Measurements from ENCODE around the gene ROR1. TPM values are rescaled to one million over a fixed set of nuclear protein-coding genes. Genes with fewer than 3 reads are reported as not detected.
"Not testable (repeated sequence)": the region's sequence is repeated elsewhere in the genome, so short reads cannot be mapped to it uniquely, and the experiment has no call there.

ROR1 gene
- total and polyA plus RNA-seq, 4 experiments from 2014 or later, result not detected

DNA sequence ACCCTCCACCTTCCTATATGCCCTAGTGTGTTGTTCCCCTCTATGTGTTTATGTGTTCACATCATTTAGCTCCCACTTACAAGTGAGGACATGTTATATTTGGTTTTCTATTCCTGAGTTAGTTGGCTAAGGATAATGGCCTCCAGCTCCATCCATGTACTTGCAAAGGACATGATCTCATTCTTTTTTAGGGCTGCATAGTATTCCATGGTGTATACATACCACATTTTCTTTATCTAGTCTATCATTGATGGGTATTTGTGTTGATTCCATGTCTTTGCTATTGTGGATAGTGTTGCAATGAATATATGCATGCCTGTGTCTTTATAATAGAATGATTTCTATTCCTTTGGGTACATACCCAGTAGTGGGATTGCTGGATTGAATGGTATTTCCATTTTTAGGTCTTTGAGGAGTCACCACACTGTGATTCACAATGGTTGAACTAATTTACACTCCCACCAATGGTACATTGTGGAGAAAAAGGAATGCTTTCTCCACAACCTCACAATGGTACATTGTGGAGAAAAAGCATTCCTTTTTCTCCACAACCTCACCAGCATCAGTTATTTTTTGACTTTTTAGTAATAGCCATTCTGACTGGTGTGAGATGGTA is 52.5 kb downstream of the ROR1 start:
- CTCF ChIA-PET (ENCODE audit: partially characterized antibody); H3K9me3 Mint-ChIP-seq; DNase-seq; H3K27me3 ChIP-seq (ENCODE audit: insufficient read depth, low read length); H3K27ac ChIP-seq (ENCODE audit: low read depth, low read length); H3K4me1 Mint-ChIP-seq; H3K4me3 Mint-ChIP-seq; H3K27ac Mint-ChIP-seq; H3K36me3 Mint-ChIP-seq; H3K4me1 ChIP-seq (ENCODE audit: insufficient read depth, low read length); H3K36me3 ChIP-seq (ENCODE audit: insufficient read depth, low read length); POLR2A ChIA-PET (ENCODE audit: partially characterized antibody); intact Hi-C loops (cut with micrococcal nuclease); H3K9me3 ChIP-seq (ENCODE audit: control insufficient read depth in 1 of 2, low read length in 2 of 2); H3K4me3 ChIP-seq (ENCODE audit: low read length in 2 of 2): not testable (repeated sequence)
- peaks cover 2 to 14% of the 10 kb centered on the region in 2 donors for H3K27me3 Mint-ChIP-seq

DNA sequence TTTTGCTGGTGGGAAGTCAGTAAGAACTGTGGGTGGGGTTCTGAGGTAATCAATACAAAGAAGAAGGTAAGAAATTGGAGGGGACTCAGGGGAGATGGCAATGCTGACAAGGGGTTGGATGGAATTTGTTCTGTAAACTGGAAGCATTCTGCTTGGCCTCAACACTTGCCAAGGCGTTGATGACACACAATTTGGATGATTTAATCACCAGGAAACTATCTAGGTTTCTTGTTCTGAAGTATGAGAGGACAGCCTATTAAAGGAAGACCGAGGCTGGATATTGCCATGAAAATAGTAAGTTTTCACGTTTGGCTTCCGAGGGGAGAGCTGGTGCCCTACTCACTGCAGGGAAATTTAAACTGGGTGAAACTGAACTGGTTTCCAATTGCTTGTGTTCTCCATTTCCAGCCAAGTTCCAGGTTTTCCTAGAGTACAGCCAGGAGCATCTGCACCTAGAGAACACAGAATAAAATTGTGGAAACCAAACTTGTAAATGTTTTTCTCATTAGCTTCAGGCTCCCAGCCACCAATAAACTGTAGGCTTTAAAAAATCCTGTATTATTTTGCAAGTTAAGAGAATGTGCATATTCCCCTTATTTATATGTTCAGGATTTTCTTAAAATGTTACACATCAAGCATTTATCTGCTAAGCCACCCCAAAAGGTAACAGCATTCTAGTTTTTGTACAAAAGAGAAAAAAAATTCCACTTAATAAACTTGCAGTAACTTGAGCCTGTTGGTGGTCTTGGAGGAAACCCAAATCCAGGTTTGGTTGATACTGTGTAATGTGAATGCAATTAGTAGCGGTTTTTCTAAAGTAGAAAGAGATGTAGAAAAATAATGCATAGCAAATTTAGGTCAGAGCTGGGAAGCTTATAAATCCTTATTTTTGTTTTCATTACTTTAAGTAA is 53.8 kb downstream of the ROR1 start:
- H3K36me3 Mint-ChIP-seq, result no peaks in the 10 kb centered on the region

DNA sequence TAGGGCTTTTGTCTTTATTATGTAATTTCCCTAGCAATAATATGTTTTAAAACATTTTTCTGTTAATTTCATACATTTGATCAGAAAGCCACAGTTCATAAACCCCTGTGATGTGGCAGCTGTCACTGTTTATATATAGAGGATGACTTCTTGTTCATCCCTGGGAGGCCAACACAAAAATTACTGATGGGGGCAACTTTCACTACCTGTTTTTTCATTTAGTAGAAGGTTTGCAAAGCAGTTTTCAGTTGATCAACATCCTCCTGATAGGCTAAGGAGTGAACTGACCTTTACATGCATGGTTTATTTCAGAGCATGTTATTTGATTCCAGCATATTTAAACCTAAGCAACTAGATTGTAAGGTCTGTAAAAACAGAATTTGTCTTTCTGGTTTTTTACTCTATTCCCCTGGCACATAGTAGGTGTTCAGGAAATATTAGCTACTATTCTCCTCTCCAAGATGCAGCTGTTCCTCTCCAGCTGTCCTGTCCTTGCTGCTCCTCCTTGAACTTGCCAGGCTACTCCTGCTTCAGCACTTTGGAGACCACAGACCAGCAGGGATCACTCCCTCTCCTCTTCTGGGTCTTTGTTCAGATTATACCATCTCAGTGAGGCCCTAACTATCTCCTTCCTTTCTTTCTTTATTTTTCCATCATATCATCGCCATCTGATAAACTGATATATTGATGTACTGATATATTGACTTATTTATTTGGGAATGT is 54.7 kb downstream of the ROR1 start:
- intact Hi-C loops (cut with micrococcal nuclease), result no loop called here
- no peaks in the 10 kb centered on the region for H3K36me3 Mint-ChIP-seq
- Histone ChIP-seq H3K27me3 (ENCODE audit: insufficient read depth, low read length) (no peaks in the 10 kb centered on the region), H3K27ac (ENCODE audit: low read depth, low read length) (no peak overlapping the region), H3K36me3 (ENCODE audit: insufficient read depth, low read length) (no peaks in the 10 kb centered on the region), H3K4me1 (ENCODE audit: insufficient read depth, low read length) (no peaks in the 10 kb centered on the region), H3K4me3 (ENCODE audit: low read length in 2 of 2) (no peak overlapping the region), H3K9me3 (ENCODE audit: control insufficient read depth in 1 of 2, low read length in 2 of 2) (no peaks in the 10 kb centered on the region)
- H3K4me3 Mint-ChIP-seq, result no peak overlapping the region
- POLR2A ChIA-PET (ENCODE audit: partially characterized antibody), result no interaction called here
- no peak overlapping the region for H3K27ac Mint-ChIP-seq
- peaks cover 2 to 15% of the 10 kb centered on the region in 2 donors for H3K27me3 Mint-ChIP-seq
- no peak for DNase-seq
- CTCF ChIA-PET (ENCODE audit: partially characterized antibody), result interaction anchor here (1.1 kb wide), 1 partner anchor 137 kb away, joined by 4 read pairs; no protein-coding TSS in a partner anchor
- H3K9me3 Mint-ChIP-seq, result peaks cover 0 to 8% (median under 1%) of the 10 kb centered on the region in 8 donors
- no peaks in the 10 kb centered on the region for H3K4me1 Mint-ChIP-seq

More for the DNA sequence above, 53.8 kb downstream of the ROR1 start:
- no peaks in the 10 kb centered on the region for H3K4me1 ChIP-seq (ENCODE audit: insufficient read depth, low read length)
- no peak overlapping the region for H3K27ac ChIP-seq (ENCODE audit: low read depth, low read length)
- intact Hi-C loops (cut with micrococcal nuclease), result no loop called here
- H3K27ac Mint-ChIP-seq, result no peak overlapping the region
- H3K27me3 ChIP-seq (ENCODE audit: insufficient read depth, low read length), result no peaks in the 10 kb centered on the region
- no peak overlapping the region for H3K4me3 Mint-ChIP-seq
- ChIA-PET POLR2A (ENCODE audit: partially characterized antibody) (no interaction called here), CTCF (ENCODE audit: partially characterized antibody) (no interaction called here)
- DNase-seq, result no peak
- no peak overlapping the region for H3K4me3 ChIP-seq (ENCODE audit: low read length in 2 of 2)
- H3K27me3 Mint-ChIP-seq, result peaks cover 2 to 14% of the 10 kb centered on the region in 2 donors
- peaks cover 0 to 8% (median under 1%) of the 10 kb centered on the region in 8 donors for H3K9me3 Mint-ChIP-seq
- H3K4me1 Mint-ChIP-seq, result no peaks in the 10 kb centered on the region
- H3K9me3 ChIP-seq (ENCODE audit: control insufficient read depth in 1 of 2, low read length in 2 of 2), result no peaks in the 10 kb centered on the region
- H3K36me3 ChIP-seq (ENCODE audit: insufficient read depth, low read length), result no peaks in the 10 kb centered on the region

DNA sequence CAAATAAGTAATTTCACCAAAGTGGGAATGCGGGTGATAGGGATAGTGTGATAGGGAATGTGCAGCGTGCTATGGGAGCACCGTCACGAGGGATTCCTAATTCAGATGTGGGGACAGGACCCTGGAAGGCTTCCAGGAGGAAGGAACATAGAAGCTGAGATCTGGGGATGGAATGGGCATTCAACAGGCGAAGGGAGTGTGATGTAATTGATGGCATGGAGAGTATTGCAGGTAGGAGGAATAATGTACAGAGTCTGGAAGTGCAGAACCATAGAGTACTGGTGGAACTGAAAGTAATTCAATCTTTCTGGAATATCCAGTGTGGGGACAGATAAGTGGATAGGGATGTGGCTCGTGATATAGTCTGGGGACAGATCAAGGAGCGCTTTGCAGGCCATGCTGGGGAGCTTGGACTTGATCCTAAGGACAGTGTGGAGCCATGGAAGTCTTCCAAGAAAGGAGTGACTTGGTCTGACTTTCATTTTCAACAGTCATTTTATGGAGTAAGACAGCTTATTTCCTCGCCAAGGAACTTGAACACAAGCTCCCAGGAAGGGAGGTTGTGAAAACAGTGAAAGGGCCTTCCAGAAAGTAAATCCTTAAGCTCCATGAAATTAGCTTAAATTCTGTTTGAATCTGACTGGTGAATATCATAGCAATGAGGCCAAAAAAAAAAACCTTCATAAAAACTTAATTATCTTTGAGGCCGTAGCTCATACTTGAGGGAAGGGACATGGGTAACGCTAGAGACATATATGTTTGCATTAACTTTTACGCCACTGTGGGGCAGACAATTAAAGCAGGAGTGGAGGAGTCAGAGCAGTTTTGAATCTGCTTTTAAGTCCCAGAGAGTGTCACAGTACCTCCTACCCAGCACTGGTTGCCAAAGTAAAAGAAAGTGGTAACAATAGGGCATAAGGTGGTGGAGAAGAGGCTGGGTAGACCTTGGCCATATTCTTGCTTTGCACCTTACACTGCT is 55.8 kb downstream of the ROR1 start:
- H3K9me3 Mint-ChIP-seq, result peaks cover 0 to 8% (median under 1%) of the 10 kb centered on the region in 8 donors
- H3K36me3 Mint-ChIP-seq, result no peaks in the 10 kb centered on the region
- POLR2A ChIA-PET (ENCODE audit: partially characterized antibody), result no interaction called here

DNA sequence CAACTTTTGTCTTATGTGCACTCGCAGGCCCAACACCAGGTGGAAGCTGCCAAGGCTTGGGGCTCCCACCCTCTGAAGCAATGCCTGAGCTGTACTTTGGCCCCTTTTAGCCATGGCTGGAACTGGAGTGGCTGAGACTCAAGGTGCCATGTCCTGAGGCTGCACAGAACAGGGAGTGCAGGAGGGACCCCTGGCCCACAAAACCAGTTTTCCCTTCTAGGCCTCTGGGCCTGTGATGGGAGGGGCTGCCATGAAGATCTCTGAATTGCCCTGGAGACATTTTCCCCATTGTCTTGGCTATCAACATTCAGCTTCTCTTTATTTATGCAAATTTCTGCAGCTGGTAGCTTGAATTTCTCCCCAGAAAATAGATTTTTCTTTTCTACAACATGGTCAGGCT is 57.6 kb downstream of the ROR1 start:
- intact Hi-C loops (cut with micrococcal nuclease), result no loop called here

More for the DNA sequence above, 55.8 kb downstream of the ROR1 start:
- CTCF ChIA-PET (ENCODE audit: partially characterized antibody), result interaction anchor here (1.1 kb wide), 1 partner anchor 138 kb away, joined by 4 read pairs; no protein-coding TSS in a partner anchor
- no peak for DNase-seq
- H3K27ac ChIP-seq (ENCODE audit: low read depth, low read length), result no peak overlapping the region
- no peaks in the 10 kb centered on the region for H3K27me3 ChIP-seq (ENCODE audit: insufficient read depth, low read length)
- no peaks in the 10 kb centered on the region for H3K36me3 ChIP-seq (ENCODE audit: insufficient read depth, low read length)
- no peaks in the 10 kb centered on the region for H3K4me1 ChIP-seq (ENCODE audit: insufficient read depth, low read length)
- H3K27me3 Mint-ChIP-seq, result peaks cover 2 to 15% of the 10 kb centered on the region in 2 donors
- H3K27ac Mint-ChIP-seq, result no peak overlapping the region
- no peaks in the 10 kb centered on the region for H3K4me1 Mint-ChIP-seq
- H3K4me3 ChIP-seq (ENCODE audit: low read length in 2 of 2), result no peak overlapping the region
- H3K9me3 ChIP-seq (ENCODE audit: control insufficient read depth in 1 of 2, low read length in 2 of 2), result no peaks in the 10 kb centered on the region
- intact Hi-C loops (cut with micrococcal nuclease), result no loop called here
- no peak overlapping the region for H3K4me3 Mint-ChIP-seq

DNA sequence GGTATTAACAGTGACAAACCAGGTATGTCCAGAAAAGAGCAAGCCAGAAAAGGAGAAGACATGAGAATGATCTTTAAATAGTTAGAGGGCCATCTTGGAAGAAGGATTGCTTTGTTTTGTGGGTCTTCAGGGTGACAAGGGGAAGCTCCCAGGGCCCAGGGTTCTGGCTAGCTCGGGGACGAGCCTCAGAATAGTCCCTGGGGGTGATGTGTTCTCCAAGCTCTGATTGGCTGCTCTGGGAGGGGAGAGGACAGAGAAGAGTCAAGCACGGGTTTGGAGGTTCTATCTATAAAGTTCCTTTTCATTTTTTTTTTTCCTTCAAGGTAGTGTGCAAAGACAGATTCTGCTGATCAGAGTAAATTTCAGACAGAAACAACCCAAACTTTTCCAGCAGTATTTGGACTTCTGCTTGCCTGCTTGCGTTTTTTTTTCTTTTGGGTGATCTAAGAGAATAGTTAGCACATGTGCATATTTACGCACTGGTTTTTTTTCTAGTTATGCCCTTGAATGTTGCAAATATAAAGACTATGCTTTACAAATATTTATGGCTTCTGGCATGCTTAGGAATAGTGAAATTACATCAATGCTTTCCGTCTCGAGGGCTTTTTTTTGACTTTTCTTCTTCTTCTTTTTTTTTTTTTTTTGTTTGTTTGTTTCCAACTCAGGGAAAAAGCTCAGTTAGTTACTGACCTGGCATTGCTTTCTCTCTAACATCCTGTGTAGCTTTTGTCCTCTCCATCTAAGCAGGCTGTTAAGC is 59.7 kb downstream of the ROR1 start:
- POLR2A ChIA-PET (ENCODE audit: partially characterized antibody), result no interaction called here
- no peak for DNase-seq
- H3K27me3 Mint-ChIP-seq, result peaks cover 4 to 11% of the 10 kb centered on the region in 2 donors
- H3K27ac ChIP-seq (ENCODE audit: low read depth, low read length), result no peak overlapping the region
- H3K36me3 ChIP-seq (ENCODE audit: insufficient read depth, low read length), result no peaks in the 10 kb centered on the region
- no peaks in the 10 kb centered on the region for H3K4me1 ChIP-seq (ENCODE audit: insufficient read depth, low read length)
- H3K36me3 Mint-ChIP-seq, result no peaks in the 10 kb centered on the region
- no peak overlapping the region for H3K4me3 Mint-ChIP-seq
- no peak overlapping the region for H3K4me3 ChIP-seq (ENCODE audit: low read length in 2 of 2)
- intact Hi-C loops (cut with micrococcal nuclease), result no loop called here
- no peaks in the 10 kb centered on the region for H3K4me1 Mint-ChIP-seq
- H3K9me3 ChIP-seq (ENCODE audit: control insufficient read depth in 1 of 2, low read length in 2 of 2), result no peaks in the 10 kb centered on the region
- no peaks in the 10 kb centered on the region for H3K9me3 Mint-ChIP-seq
- CTCF ChIA-PET (ENCODE audit: partially characterized antibody), result no interaction called here
- no peaks in the 10 kb centered on the region for H3K27me3 ChIP-seq (ENCODE audit: insufficient read depth, low read length)
- H3K27ac Mint-ChIP-seq, result no peak overlapping the region

More for the DNA sequence above, 57.6 kb downstream of the ROR1 start:
- peaks cover 0 to 4% (median 0%) of the 10 kb centered on the region in 8 donors for H3K9me3 Mint-ChIP-seq
- no peaks in the 10 kb centered on the region for H3K36me3 ChIP-seq (ENCODE audit: insufficient read depth, low read length)
- H3K27ac Mint-ChIP-seq, result no peak overlapping the region
- H3K4me3 Mint-ChIP-seq, result no peak overlapping the region
- H3K27me3 ChIP-seq (ENCODE audit: insufficient read depth, low read length), result no peaks in the 10 kb centered on the region
- H3K4me3 ChIP-seq (ENCODE audit: low read length in 2 of 2), result no peak overlapping the region
- no peaks in the 10 kb centered on the region for H3K4me1 ChIP-seq (ENCODE audit: insufficient read depth, low read length)
- POLR2A ChIA-PET (ENCODE audit: partially characterized antibody), result no interaction called here
- no peaks in the 10 kb centered on the region for H3K9me3 ChIP-seq (ENCODE audit: control insufficient read depth in 1 of 2, low read length in 2 of 2)
- H3K27me3 Mint-ChIP-seq, result peaks cover 4 to 11% of the 10 kb centered on the region in 2 donors
- H3K4me1 Mint-ChIP-seq, result no peaks in the 10 kb centered on the region
- CTCF ChIA-PET (ENCODE audit: partially characterized antibody), result no interaction called here
- H3K36me3 Mint-ChIP-seq, result no peaks in the 10 kb centered on the region
- no peak overlapping the region for H3K27ac ChIP-seq (ENCODE audit: low read depth, low read length)
- DNase-seq, result no peak

Measured in CD4-positive, alpha-beta memory T cell (primary cell).